ENCODE measurements around the gene CIC. TPM values are rescaled to one million over a fixed set of nuclear protein-coding genes. Genes with fewer than 3 reads are reported as not detected.

The CIC gene
- total RNA-seq, 1 experiment from 2014 or later = 54.0 TPM

DNA sequence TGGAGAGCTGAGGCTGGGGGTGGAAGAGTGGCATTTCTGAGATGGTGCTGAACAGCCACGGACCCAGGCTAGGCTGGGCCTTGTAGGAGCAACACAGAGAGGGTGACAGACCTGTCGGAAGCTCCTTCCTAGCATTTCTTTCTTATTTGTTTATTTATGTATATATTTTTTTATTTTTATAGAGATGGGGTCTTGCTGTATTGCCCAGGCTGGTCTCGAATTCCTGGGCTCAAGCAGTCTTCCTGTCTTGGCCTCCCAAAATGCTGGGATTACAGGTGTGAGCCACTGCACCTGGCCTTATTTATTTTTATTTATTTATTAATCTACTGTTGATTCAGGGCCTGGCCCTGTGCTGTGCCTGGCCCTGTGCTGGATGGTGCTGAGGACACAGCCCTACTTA, 6.5 kb downstream of the CIC start:
- Histone ChIP-seq H3K79me1 (ENCODE audit: insufficient read depth, low read depth, low read length, poor library complexity, severe bottlenecking) (no peaks in the 10 kb centered on the region), H2BK120ac (ENCODE audit: low read depth, low read length, poor library complexity, severe bottlenecking) (no peak overlapping the region), H3K9me3 (ENCODE audit: control insufficient read depth, low read depth, low read length) (no peaks in the 10 kb centered on the region), H2BK15ac (ENCODE audit: low read depth, low read length) (no peak overlapping the region), H2BK12ac (ENCODE audit: insufficient read length, low read depth, low read length) (no peak overlapping the region), H4K8ac (replicated peaks; ENCODE audit: insufficient read length, low read depth, low read length) (no peak overlapping the region), H3K4me1 (ENCODE audit: insufficient read depth, low read length) (no peaks in the 10 kb centered on the region), H3K27me3 (ENCODE audit: insufficient read depth, low read length) (no peaks in the 10 kb centered on the region), H3T11ph (ENCODE audit: low read length) (no peak overlapping the region), H3K14ac (ENCODE audit: insufficient read depth, low read length) (no peak overlapping the region), H3K27ac (ENCODE audit: insufficient read length, low read depth, low read length) (no peak overlapping the region), H2BK20ac (ENCODE audit: low read depth, low read length, poor library complexity, severe bottlenecking) (no peak overlapping the region), H2AFZ (ENCODE audit: low read length) (no peak overlapping the region), H4K91ac (ENCODE audit: insufficient read length, low read depth, low read length) (no peak overlapping the region), H3K56ac (ENCODE audit: insufficient read length, low read depth, low read length) (no peak overlapping the region), H2BK5ac (ENCODE audit: insufficient read length, low read length) (no peak overlapping the region), H3K23me2 (ENCODE audit: insufficient read length, low read depth, low read length, poor library complexity, severe bottlenecking) (no peaks in the 10 kb centered on the region), H4K20me1 (ENCODE audit: control insufficient read depth, insufficient read depth, insufficient read length) (no peaks in the 10 kb centered on the region), H3K23ac (ENCODE audit: insufficient read length, low read depth, low read length) (no peak overlapping the region), H3K79me2 (ENCODE audit: insufficient read depth, low read length) (no peaks in the 10 kb centered on the region), H4K5ac (ENCODE audit: insufficient read length, low read depth, low read length) (no peak overlapping the region), H2AK5ac (ENCODE audit: insufficient read length, low read length) (no peak overlapping the region), H3K4me2 (ENCODE audit: insufficient read depth, insufficient read length, low read length) (no peak overlapping the region), H3K4ac (ENCODE audit: low read depth, low read length) (no peak overlapping the region), H3K9ac (ENCODE audit: extremely low read depth, insufficient read length, low read length) (no peak overlapping the region), H3K18ac (ENCODE audit: insufficient read length, low read depth, low read length) (no peak overlapping the region)
- Mint-ChIP-seq H3K36me3 (ENCODE audit: insufficient read depth in 1 of 3, low read depth in 3 of 3) (peaks cover 4 to 23% (median 16%) of the 10 kb centered on the region in 3 experiments; a peak in 6 of 7 replicates), H3K4me1 (peaks cover 16 to 23% of the 10 kb centered on the region in 2 experiments), H3K27me3 (ENCODE audit: low read depth) (no peaks in the 10 kb centered on the region), H3K4me3 (no peak overlapping the region), H3K27ac (no peak overlapping the region), H3K9me3 (no peaks in the 10 kb centered on the region; a peak in 2 of 5 replicates)
- no peak for DNase-seq
- TF ChIP-seq, protein P1, sequence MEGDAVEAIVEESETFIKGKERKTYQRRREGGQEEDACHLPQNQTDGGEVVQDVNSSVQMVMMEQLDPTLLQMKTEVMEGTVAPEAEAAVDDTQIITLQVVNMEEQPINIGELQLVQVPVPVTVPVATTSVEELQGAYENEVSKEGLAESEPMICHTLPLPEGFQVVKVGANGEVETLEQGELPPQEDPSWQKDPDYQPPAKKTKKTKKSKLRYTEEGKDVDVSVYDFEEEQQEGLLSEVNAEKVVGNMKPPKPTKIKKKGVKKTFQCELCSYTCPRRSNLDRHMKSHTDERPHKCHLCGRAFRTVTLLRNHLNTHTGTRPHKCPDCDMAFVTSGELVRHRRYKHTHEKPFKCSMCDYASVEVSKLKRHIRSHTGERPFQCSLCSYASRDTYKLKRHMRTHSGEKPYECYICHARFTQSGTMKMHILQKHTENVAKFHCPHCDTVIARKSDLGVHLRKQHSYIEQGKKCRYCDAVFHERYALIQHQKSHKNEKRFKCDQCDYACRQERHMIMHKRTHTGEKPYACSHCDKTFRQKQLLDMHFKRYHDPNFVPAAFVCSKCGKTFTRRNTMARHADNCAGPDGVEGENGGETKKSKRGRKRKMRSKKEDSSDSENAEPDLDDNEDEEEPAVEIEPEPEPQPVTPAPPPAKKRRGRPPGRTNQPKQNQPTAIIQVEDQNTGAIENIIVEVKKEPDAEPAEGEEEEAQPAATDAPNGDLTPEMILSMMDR (conservative IDR thresholded peaks at IDR 0.05) = no peak
- no CpG with 5 or more reads among the region's 3 CpGs for WGBS (ENCODE audit: extremely low coverage, insufficient read length, low lambda C conversion rate)
